ENCODE results near the gene AXL.

DNA sequence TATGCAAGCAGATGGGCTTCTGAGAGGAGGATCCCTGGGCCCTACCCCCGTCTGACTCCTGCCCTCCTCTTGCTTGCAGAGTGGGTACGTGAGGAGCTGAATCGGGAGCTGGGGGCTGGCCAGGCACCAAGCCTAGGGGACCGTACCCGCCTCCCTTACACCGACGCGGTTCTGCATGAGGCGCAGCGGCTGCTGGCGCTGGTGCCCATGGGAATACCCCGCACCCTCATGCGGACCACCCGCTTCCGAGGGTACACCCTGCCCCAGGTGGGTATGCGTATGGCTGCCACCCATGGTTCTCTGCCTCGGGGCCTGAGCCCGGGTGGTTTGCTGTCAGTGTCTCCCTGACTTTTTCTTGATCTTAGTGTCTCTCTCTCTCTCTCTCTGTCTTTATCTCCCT, 15.7 kb upstream of the AXL start:
- TF ChIP-seq, protein P1, sequence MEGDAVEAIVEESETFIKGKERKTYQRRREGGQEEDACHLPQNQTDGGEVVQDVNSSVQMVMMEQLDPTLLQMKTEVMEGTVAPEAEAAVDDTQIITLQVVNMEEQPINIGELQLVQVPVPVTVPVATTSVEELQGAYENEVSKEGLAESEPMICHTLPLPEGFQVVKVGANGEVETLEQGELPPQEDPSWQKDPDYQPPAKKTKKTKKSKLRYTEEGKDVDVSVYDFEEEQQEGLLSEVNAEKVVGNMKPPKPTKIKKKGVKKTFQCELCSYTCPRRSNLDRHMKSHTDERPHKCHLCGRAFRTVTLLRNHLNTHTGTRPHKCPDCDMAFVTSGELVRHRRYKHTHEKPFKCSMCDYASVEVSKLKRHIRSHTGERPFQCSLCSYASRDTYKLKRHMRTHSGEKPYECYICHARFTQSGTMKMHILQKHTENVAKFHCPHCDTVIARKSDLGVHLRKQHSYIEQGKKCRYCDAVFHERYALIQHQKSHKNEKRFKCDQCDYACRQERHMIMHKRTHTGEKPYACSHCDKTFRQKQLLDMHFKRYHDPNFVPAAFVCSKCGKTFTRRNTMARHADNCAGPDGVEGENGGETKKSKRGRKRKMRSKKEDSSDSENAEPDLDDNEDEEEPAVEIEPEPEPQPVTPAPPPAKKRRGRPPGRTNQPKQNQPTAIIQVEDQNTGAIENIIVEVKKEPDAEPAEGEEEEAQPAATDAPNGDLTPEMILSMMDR (conservative IDR thresholded peaks at IDR 0.05; ENCODE audit: low read length) = no peak
- no peak for TF ChIP-seq EZH2phosphoT487 (IDR thresholded peaks at IDR 0.05; ENCODE audit: borderline replicate concordance)

All from Loucy (cell line).